Hepatocyte (in vitro differentiated cells): ENCODE data around the gene PLEKHG4B. TPM values are rescaled to one million over a fixed set of nuclear protein-coding genes. Genes with fewer than 3 reads are reported as not detected.
"Not testable (repeated sequence)": the region's sequence is repeated elsewhere in the genome, so short reads cannot be mapped to it uniquely, and the experiment has no call there.

Experiments used
- DNase-seq: peaks from one replicate; pipeline ENCODE4 v3.0.0-alpha.2; 2016; ENCODE audit warnings: low spot score
- H2AFZ ChIP-seq: fragments of 200-600 bp; sonication (generic); 2 replicates; pipeline ENCODE4 v1.6.0; 2016; ENCODE audit warnings: antibody characterized with exemption, mild to moderate bottlenecking
- H3K27ac ChIP-seq: fragments of 200-600 bp; sonication (generic); 2 replicates; pipeline ENCODE4 v1.5.1; 2016; ENCODE audit warnings: mild to moderate bottlenecking
- H3K27me3 ChIP-seq: fragments of 200-600 bp; sonication (generic); 2 replicates; pipeline ENCODE4 v1.6.1; 2016
- H3K36me3 ChIP-seq: fragments of 200-600 bp; sonication (generic); replicated peaks from 2 replicates; pipeline ENCODE4 v1.5.1; 2016; ENCODE audit warnings: low read depth; ENCODE audit not compliant: insufficient read depth
- H3K4me1 ChIP-seq: fragments of 200-600 bp; sonication (generic); 2 replicates; pipeline ENCODE4 v1.5.1; 2016; ENCODE audit warnings: mild to moderate bottlenecking, moderate library complexity; ENCODE audit not compliant: insufficient read depth
- H3K4me2 ChIP-seq: fragments of 200-600 bp; sonication (generic); 2 replicates; pipeline ENCODE4 v1.6.0; 2016
- H3K4me3 ChIP-seq: fragments of 200-600 bp; sonication (generic); 2 replicates; pipeline ENCODE4 v1.5.1; 2016; ENCODE audit warnings: mild to moderate bottlenecking
- H3K79me2 ChIP-seq: fragments of 200-600 bp; sonication (generic); 2 replicates; pipeline ENCODE4 v1.6.0; 2017; ENCODE audit warnings: mild to moderate bottlenecking
- H3K9me2 ChIP-seq: fragments of 200-600 bp; sonication (generic); replicated peaks from 2 replicates; pipeline ENCODE4 v1.6.0; 2017; ENCODE audit warnings: mild to moderate bottlenecking; ENCODE audit not compliant: insufficient read depth
- H3K9me3 ChIP-seq: fragments of 200-600 bp; sonication (generic); 2 replicates; pipeline ENCODE4 v1.5.1; 2016; ENCODE audit warnings: low read depth, mild to moderate bottlenecking
- H4K20me1 ChIP-seq: fragments of 200-600 bp; sonication (generic); 2 replicates; pipeline ENCODE4 v1.6.0; 2016; ENCODE audit warnings: mild to moderate bottlenecking; ENCODE audit not compliant: insufficient read depth, poor library complexity, severe bottlenecking
- EZH2 ChIP-seq: fragments of 200-600 bp; sonication (generic); IDR thresholded peaks from 2 replicates; pipeline ENCODE4 v1.6.1; 2016; ENCODE audit warnings: antibody characterized with exemption, mild to moderate bottlenecking, borderline replicate concordance
- EZH2phosphoT487 ChIP-seq: fragments of 200-600 bp; sonication (generic); IDR thresholded peaks from one replicate; pipeline ENCODE4 v1.6.1; 2018; ENCODE audit warnings: antibody characterized with exemption, mild to moderate bottlenecking, low read depth, moderate library complexity; ENCODE audit not compliant: unreplicated experiment, severe bottlenecking
- WGBS: methylation state at CpG from one replicate; pipeline ENCODE4 v1.1.6; 2016; ENCODE audit warnings: low lambda C conversion rate; ENCODE audit errors: missing lambda C conversion rate; 5-methylcytosine and 5-hydroxymethylcytosine counted together
- polyA plus RNA-seq: library from polyadenylated mRNA; unstranded; fragments of >200 nt; fragmentation: Nextera tagmentation; extraction: Ambion mirVana; gene quantifications from 2 replicates; pipeline ENCODE4 v1.2.1, GENCODE V29; 2016
- total RNA-seq: library from RNA; depleted of rRNA; stranded (reverse); fragments of >200 nt; gene quantifications from 2 replicates; pipeline ENCODE4 v1.2.3, GENCODE V29; 2014
- TF ChIP-seq, protein P1 (sequence below): fragments of 200-600 bp; sonication (generic); IDR thresholded peaks from 2 replicates; pipeline ENCODE4 v1.5.1; 2016; ENCODE audit warnings: antibody characterized with exemption, mild to moderate bottlenecking; ENCODE audit not compliant: poor library complexity

The PLEKHG4B gene
- total and polyA plus RNA-seq, 2 experiments from 2014 or later = 3.6 to 4.0 TPM

DNA sequence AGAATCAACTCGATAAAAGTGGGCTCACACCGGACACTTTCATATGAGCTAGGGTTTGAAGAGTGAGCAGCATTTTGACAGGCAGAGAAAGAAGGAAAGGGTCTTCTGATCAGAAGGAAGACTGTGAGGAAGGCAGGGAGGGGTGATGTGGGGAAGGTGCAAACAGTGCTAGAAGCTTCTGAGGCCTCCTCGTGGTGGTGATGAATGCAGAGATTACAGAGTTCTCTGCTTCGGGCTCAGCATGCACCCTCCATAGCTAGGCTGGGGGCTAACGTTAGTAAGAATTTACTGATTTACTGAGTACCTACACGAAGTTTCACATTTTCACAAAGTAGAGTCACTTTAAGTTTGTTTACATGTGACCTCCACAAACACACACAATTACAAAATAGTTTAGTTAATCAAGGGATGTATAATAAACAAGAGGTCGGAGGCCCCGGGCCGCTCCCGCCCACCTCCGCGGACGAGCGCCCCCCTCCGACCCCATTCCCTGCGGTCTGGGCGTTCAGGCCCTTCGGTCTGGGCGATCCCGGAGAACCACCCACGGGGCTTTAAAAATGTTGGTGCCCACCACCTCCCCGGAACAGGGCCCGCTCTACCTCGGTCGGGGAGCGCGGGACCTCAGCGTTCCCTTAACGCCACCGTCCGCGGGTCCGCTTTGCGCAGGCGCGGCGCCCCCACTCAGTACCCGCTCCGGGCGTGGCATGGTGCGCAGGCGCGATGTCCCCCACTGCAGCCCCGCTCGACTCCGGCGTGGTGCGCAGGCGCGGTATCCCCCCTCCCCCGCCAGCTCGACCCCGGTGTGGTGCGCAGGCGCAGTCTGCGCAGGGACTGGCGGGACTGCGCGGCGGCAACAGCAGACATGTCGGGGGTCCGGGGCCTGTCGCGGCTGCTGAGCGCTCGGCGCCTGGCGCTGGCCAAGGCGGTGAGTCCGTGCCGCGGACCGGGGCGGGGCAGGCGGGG, 125.8 kb downstream of the PLEKHG4B start, which contains the start of the genes CCDC127 and SDHA:
Gene CCDC127 (minus strand): TSS at position 660 of the 963 bp plus-strand sequence. CDS start 1,304 bp downstream, outside the sequence.
Gene SDHA (plus strand): TSS at position 827 of the 963 bp plus-strand sequence. CDS start 36 bp downstream, at position 863.
- Histone ChIP-seq H3K27ac (peak within 1 kb of the TSS; percentile 75), H3K79me2 (peaks cover 72% of the 10 kb centered on the region), H3K4me1 (peaks cover 17% of the 10 kb centered on the region), H2AFZ (peak within 1 kb of the TSS; percentile 92), H4K20me1 (peaks cover 33% of the 10 kb centered on the region), H3K4me2 (peak within 1 kb of the TSS; percentile 90), H3K4me3 (peak within 1 kb of the TSS; percentile 90)
- H3K9me3 ChIP-seq, H3K36me3 ChIP-seq, H3K27me3 ChIP-seq, H3K9me2 ChIP-seq: not testable (repeated sequence)
- TF ChIP-seq, protein P1, sequence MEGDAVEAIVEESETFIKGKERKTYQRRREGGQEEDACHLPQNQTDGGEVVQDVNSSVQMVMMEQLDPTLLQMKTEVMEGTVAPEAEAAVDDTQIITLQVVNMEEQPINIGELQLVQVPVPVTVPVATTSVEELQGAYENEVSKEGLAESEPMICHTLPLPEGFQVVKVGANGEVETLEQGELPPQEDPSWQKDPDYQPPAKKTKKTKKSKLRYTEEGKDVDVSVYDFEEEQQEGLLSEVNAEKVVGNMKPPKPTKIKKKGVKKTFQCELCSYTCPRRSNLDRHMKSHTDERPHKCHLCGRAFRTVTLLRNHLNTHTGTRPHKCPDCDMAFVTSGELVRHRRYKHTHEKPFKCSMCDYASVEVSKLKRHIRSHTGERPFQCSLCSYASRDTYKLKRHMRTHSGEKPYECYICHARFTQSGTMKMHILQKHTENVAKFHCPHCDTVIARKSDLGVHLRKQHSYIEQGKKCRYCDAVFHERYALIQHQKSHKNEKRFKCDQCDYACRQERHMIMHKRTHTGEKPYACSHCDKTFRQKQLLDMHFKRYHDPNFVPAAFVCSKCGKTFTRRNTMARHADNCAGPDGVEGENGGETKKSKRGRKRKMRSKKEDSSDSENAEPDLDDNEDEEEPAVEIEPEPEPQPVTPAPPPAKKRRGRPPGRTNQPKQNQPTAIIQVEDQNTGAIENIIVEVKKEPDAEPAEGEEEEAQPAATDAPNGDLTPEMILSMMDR = peak; percentile 53
- WGBS = 4% methylated on average over 75 of the region's 75 CpGs
- DNase-seq = peak; percentile 99

DNA sequence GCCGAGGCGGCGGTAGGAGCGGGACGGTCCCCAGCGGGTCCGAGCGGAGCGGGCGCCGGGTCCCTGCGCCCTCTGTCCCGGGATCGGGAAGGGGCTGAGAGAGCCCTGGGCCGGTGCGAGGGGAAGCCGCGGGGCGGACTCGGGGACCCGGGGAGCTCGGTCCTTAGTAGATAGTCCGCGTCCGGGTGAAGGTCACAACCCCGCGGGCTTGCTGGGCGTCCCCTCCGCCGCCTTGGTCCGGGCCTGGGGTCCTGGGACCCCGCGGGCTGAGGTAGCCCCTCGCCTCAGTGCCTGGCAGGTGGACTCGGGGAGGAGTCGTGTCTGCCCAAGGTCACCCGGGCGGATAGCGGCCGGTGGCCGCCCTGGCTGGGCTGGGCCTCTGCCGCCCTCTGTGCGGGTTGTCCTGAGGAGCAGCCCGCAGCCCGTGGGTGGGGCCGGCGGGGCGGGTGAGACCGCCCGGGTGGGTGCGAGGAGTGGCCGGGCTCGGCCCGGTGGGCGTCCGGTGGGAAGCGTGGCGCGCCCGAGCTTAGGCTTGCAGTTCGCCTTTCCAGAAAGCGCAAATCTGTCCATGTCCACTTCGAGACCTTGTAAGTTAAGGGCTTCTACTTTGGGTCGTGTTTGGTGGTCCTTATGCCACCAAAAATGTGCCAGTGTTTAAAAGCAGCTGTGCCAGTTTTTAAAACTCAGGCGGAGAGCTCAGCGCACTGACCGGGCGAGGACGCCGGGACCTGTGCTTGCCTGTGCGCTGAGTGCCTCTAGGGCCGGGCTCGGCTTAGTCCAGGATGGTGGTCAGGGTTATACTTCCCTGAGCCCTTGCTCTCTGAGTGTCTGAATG, 126.7 kb downstream of the PLEKHG4B start:
- DNase-seq = peak; percentile 62
- H3K4me1 ChIP-seq = peaks cover 17% of the 10 kb centered on the region

DNA sequence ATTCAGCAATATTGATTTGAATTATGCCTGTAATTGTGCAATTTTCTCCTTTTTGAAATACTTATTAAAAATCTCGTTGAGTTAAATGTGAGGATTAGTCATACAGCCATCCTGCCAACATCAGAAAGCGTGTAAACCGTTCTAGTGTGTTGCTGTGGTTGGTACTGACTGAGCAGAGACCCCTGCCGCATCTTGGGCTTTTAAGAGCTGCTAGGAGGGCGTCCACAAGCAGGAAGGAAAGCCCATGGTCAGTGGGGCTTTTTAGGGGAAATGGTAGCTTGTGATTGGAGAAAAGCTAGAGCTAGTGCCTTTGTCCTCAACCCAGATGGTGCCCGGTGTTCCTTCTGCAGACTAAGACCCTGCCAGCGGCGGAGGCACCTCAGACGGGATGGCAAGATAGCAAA, 127.5 kb downstream of the PLEKHG4B start:
- Histone ChIP-seq H3K27me3 (no peaks in the 10 kb centered on the region), H3K9me3 (no peaks in the 10 kb centered on the region), H3K27ac (no peak overlapping the region), H3K4me3 (peak overlapping the region; percentile 79), H3K4me1 (peaks cover 17% of the 10 kb centered on the region), H3K4me2 (peak overlapping the region; percentile 90), H4K20me1 (peaks cover 38% of the 10 kb centered on the region), H3K9me2 (no peaks in the 10 kb centered on the region), H3K79me2 (peaks cover 73% of the 10 kb centered on the region), H3K36me3 (no peaks in the 10 kb centered on the region), H2AFZ (no peak overlapping the region)
- TF ChIP-seq, protein P1 = no peak
- TF ChIP-seq EZH2phosphoT487 = no peak
- TF ChIP-seq EZH2 = no peak
- WGBS = 41% methylated on average over 9 of the region's 9 CpGs
- no peak for DNase-seq

More for the DNA sequence above, 126.7 kb downstream of the PLEKHG4B start:
- peak overlapping the region; percentile 79 for H3K4me3 ChIP-seq
- under 1% methylated on average over 54 of the region's 73 CpGs for WGBS
- H3K27me3 ChIP-seq = no peaks in the 10 kb centered on the region
- TF ChIP-seq EZH2phosphoT487 (no peak), EZH2 (no peak)
- TF ChIP-seq, protein P1 = no peak
- H2AFZ ChIP-seq = peak overlapping the region; percentile 62
- peaks cover 76% of the 10 kb centered on the region for H3K79me2 ChIP-seq
- H3K9me3 ChIP-seq = no peaks in the 10 kb centered on the region
- H4K20me1 ChIP-seq = peaks cover 38% of the 10 kb centered on the region
- H3K36me3 ChIP-seq = no peaks in the 10 kb centered on the region
- H3K4me2 ChIP-seq = peak overlapping the region; percentile 90
- H3K9me2 ChIP-seq = no peaks in the 10 kb centered on the region
- peak overlapping the region; percentile 61 for H3K27ac ChIP-seq
